GM12878 (cell line): Measurements from ENCODE around the gene MEIS2. TPM values are rescaled to one million over a fixed set of nuclear protein-coding genes. Genes with fewer than 3 reads are reported as not detected.

Experiments used
- ATAC-seq: fragments of 200-7000 bp; cut with Tn5 transposase; 3 replicates; pipeline ENCODE4 v1.9.1; 2020; ENCODE audit warnings: mild to moderate bottlenecking, moderate library complexity
- BruUV-seq: library from RNA; stranded (reverse); fragments of 400-500 nt; replicated peaks from 2 replicates; lab custom pipeline; 2021; lab: Mats Ljungman, UMichigan
- CTCF ChIA-PET: fragments of 300-600 bp; sonication (Branson Sonifier 250); formaldehyde crosslinking; extraction: SDS; loops from one replicate; lab custom pipeline; 2021; ENCODE audit warnings: inconsistent platforms; lab: Yijun Ruan, JAX
- POLR2A ChIA-PET: fragments of 350-600 bp; formaldehyde crosslinking; extraction: SDS; loops from one replicate; lab custom pipeline; 2021; ENCODE audit warnings: inconsistent platforms; lab: Charles Lee
- RAD21 ChIA-PET: fragments of 300-600 bp; sonication (Branson Sonifier 250); formaldehyde crosslinking; loops from one replicate; lab custom pipeline; 2023; ENCODE audit warnings: antibody characterized with exemption; ENCODE audit not compliant: unreplicated experiment; lab: Charles Lee
- SMC1A ChIA-PET: fragments of 300-600 bp; sonication (Branson Sonifier 250); formaldehyde crosslinking; loops from one replicate; lab custom pipeline; 2023; ENCODE audit not compliant: unreplicated experiment, uncharacterized antibody; lab: Charles Lee
- DNase-seq: peaks from one replicate; pipeline ENCODE4 v3.0.0-alpha.2; 2011; ENCODE audit warnings: low read depth, low spot score
- FAIRE-seq: peaks from 3 replicates; lab custom pipeline; 2011; peaks lifted over from hg19 to GRCh38; lab: Jason Lieb, UNC
- H2AFZ ChIP-seq: 2 replicates; pipeline ENCODE4 v1.6.0; 2011; ENCODE audit warnings: low read depth, low read length, control low read depth; ENCODE audit not compliant: control insufficient read depth
- H3K27ac ChIP-seq: 2 replicates; pipeline ENCODE4 v1.5.1; 2011; ENCODE audit warnings: control low read depth; ENCODE audit not compliant: control insufficient read depth, insufficient read depth
- H3K27me3 ChIP-seq, 2 experiments: replicated peaks in 1 of 2; 2 replicates each; pipeline versions ENCODE4 v1.6.0 to v1.6.1; 2011; ENCODE audit warnings: low read length in 1 of 2; ENCODE audit not compliant: control insufficient read depth in 2 of 2, insufficient read depth in 2 of 2
- H3K36me3 ChIP-seq, 2 experiments: 2 replicates each; pipeline ENCODE4 v1.5.1; 2011; ENCODE audit warnings: low read length in 1 of 2; ENCODE audit not compliant: control insufficient read depth in 2 of 2, insufficient read depth in 2 of 2
- H3K4me1 ChIP-seq: 2 replicates; pipeline ENCODE4 v1.6.1; 2011; ENCODE audit warnings: mild to moderate bottlenecking, low read length, moderate library complexity, mixed read lengths; ENCODE audit not compliant: control insufficient read depth, insufficient read depth
- H3K4me2 ChIP-seq: 2 replicates; pipeline ENCODE4 v1.6.0; 2011; ENCODE audit warnings: control low read depth; ENCODE audit not compliant: control insufficient read depth, insufficient read depth
- H3K4me3 ChIP-seq: fragments of 200-600 bp; sonication (generic); 2 replicates; pipeline ENCODE4 v1.5.1; 2016
- H3K79me2 ChIP-seq: 2 replicates; pipeline ENCODE4 v1.6.0; 2011; ENCODE audit warnings: low read length; ENCODE audit not compliant: control insufficient read depth, insufficient read depth
- H3K9ac ChIP-seq: 2 replicates; pipeline ENCODE4 v1.8.0; 2011; ENCODE audit warnings: low read length, control low read depth, mixed read lengths; ENCODE audit not compliant: control insufficient read depth, insufficient read depth
- H3K9me3 ChIP-seq: replicated peaks from 3 replicates; pipeline ENCODE4 v1.5.1; 2011; ENCODE audit warnings: mild to moderate bottlenecking, low read length; ENCODE audit not compliant: control insufficient read depth, insufficient read depth
- H4K20me1 ChIP-seq: 2 replicates; pipeline ENCODE4 v1.6.0; 2011; ENCODE audit not compliant: control insufficient read depth, insufficient read depth
- FOXK2 ChIP-seq: fragments of 450-650 bp; IDR thresholded peaks from 2 replicates; pipeline ENCODE4 v1.6.1; 2017; ENCODE audit warnings: mild to moderate bottlenecking, moderate library complexity
- HCFC1 ChIP-seq: fragments of 150-350 bp; IDR thresholded peaks from 2 replicates; pipeline ENCODE4 v1.6.1; 2014; ENCODE audit warnings: low read length
- NFXL1 ChIP-seq: fragments of 450-650 bp; IDR thresholded peaks from 2 replicates; pipeline ENCODE4 v1.6.1; 2017; ENCODE audit warnings: antibody characterized with exemption, mild to moderate bottlenecking, borderline replicate concordance
- PAX8 ChIP-seq: fragments of 450-650 bp; IDR thresholded peaks from 2 replicates; pipeline ENCODE4 v1.6.1; 2017; ENCODE audit warnings: mild to moderate bottlenecking, moderate library complexity
- ZNF384 ChIP-seq: IDR thresholded peaks from 2 replicates; pipeline ENCODE4 v1.6.1; 2012; ENCODE audit warnings: low read depth, mild to moderate bottlenecking, low read length, improper control_type of control experiment, borderline replicate concordance
- WGBS: methylation state at CpG from one replicate; pipeline ENCODE4 v1.1.6; 2016; ENCODE audit warnings: low lambda C conversion rate; ENCODE audit not compliant: insufficient replicate concordance, insufficient coverage; ENCODE audit errors: missing lambda C conversion rate; 5-methylcytosine and 5-hydroxymethylcytosine counted together
- in situ Hi-C: fragments of 300-500 bp; cut with MboI; formaldehyde crosslinking; loops from 9 replicates; pipeline ENCODE4 v1.14.3; 2018; ENCODE audit warnings: mixed read lengths
- intact Hi-C: fragments of 100-400 bp; cut with micrococcal nuclease; formaldehyde crosslinking; loops from one replicate; pipeline ENCODE4 v1.14.2; 2022; ENCODE audit not compliant: unreplicated experiment
- polyA plus RNA-seq, 11 experiments: library from polyadenylated mRNA; depleted of rRNA in 4 of 11; unstranded in 6 of 11; stranded (reverse) in 5 of 11; fragments of >200 nt; fragmentation: Nextera tagmentation in 4 of 11; fragmentation: Illumina TruSeq in 1 of 11; extraction: Ambion mirVana in 4 of 11; extraction: Trizol in 1 of 11; gene quantifications; 1 replicate in 1 of 11; 2 replicates in 10 of 11; pipeline versions ENCODE4 v1.2.1 to v1.2.3, GENCODE V29; 2011 to 2016; ENCODE audit warnings: inconsistent platforms in 2 of 11, missing spikeins in 2 of 11, low read depth in 1 of 11
- total RNA-seq, 4 experiments: library from RNA; depleted of rRNA in 3 of 4; stranded (reverse); fragments of >200 nt in 3 of 4; fragmentation: Illumina TruSeq in 1 of 4; extraction: Trizol in 1 of 4; gene quantifications; 2 replicates each; pipeline versions ENCODE4 v1.2.1 to v1.2.3, GENCODE V29; 2013 to 2021
- TF ChIP-seq, protein P1 (sequence below): IDR thresholded peaks from 2 replicates; pipeline ENCODE4 v1.6.1; 2012; ENCODE audit warnings: low read depth, low read length, improper control_type of control experiment
- TF ChIP-seq, protein P2 (sequence below): fragments of 450-650 bp; IDR thresholded peaks from 2 replicates; pipeline ENCODE4 v1.6.1; 2014; ENCODE audit warnings: mild to moderate bottlenecking
- TF ChIP-seq, protein P3 (sequence below): fragments of 150-350 bp; IDR thresholded peaks from 2 replicates; pipeline ENCODE4 v1.6.1; 2014; ENCODE audit warnings: mild to moderate bottlenecking, low read depth, low read length

Gene MEIS2
- total and polyA plus RNA-seq, 10 of the 15 experiments (the other 5 are each of a cell fraction or from before 2014, with no cell fraction given) = 9.2 to 54.0 (median 20.4) TPM

DNA sequence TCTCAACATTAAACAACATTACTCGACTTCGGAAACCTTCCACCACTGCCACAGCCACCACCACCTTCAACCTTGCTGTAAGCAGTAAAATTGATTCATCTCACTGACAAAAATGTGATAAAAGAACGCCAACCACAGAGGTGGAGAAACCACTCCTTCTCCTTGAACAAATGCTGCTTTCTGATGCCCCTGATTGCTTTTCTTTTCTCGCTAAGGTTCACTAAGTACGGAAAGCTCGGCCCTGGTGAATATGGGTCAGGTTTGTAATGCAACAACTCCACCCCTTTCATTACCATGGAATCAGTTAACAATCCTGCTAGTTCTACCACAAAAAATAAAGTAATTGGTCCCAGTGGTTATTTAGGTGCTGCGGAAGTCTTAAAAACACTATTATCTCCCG is 44.9 kb downstream of the MEIS2 start (continued):
- TF ChIP-seq NFXL1 (no peak), HCFC1 (no peak)

DNA sequence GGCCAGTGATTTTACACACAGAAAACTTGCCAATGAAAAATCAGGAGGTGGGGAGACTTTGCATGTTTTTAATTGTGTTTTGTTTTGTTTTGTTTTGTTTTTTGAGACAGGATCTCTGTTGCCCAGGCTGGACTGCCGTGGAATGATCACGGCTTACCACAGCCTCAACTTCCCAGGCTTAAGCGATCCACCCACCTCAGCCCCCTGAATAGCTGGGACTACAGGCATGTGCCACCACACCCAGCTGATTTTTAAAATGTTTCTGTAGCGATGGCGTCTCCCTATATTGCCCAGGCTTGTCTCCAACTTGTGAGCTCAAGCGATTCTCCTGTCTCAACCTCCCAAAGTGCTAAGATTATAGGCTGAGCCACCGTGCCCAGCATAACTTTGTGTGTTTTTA is 46.0 kb downstream of the MEIS2 start:
- H3K4me1 ChIP-seq = no peaks in the 10 kb centered on the region
- no peak overlapping the region for H3K9ac ChIP-seq
- no peaks in the 10 kb centered on the region for H3K36me3 ChIP-seq
- ChIA-PET CTCF (interaction anchor here (0.6 kb wide), 1 partner anchor 587 kb away, joined by 3 read pairs; no protein-coding TSS in a partner anchor), RAD21 (no interaction called here), POLR2A (interaction anchor here (1.1 kb wide), 1 partner anchor 19 kb away, joined by 3 read pairs; no protein-coding TSS in a partner anchor), SMC1A (interaction anchor here (1.0 to 2.0 kb wide), 3 partner anchors 9 to 35 kb away, joined by 3 to 7 read pairs (median 5); no protein-coding TSS in a partner anchor)
- H3K27me3 ChIP-seq = no peaks in the 10 kb centered on the region
- H3K4me3 ChIP-seq = no peak overlapping the region
- FAIRE-seq (no peak), ATAC-seq (no peak), DNase-seq (no peak)
- H3K79me2 ChIP-seq = no peaks in the 10 kb centered on the region
- no peaks in the 10 kb centered on the region for H3K9me3 ChIP-seq
- no TSS peak for BruUV-seq
- H3K27ac ChIP-seq = no peak overlapping the region
- no peak overlapping the region for H3K4me2 ChIP-seq
- in situ Hi-C loops = no loop called here
- no peak overlapping the region for H2AFZ ChIP-seq
- no peaks in the 10 kb centered on the region for H4K20me1 ChIP-seq
- TF ChIP-seq, protein P1, sequence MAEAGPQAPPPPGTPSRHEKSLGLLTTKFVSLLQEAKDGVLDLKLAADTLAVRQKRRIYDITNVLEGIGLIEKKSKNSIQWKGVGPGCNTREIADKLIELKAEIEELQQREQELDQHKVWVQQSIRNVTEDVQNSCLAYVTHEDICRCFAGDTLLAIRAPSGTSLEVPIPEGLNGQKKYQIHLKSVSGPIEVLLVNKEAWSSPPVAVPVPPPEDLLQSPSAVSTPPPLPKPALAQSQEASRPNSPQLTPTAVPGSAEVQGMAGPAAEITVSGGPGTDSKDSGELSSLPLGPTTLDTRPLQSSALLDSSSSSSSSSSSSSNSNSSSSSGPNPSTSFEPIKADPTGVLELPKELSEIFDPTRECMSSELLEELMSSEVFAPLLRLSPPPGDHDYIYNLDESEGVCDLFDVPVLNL = no peak
- TF ChIP-seq, protein P2, sequence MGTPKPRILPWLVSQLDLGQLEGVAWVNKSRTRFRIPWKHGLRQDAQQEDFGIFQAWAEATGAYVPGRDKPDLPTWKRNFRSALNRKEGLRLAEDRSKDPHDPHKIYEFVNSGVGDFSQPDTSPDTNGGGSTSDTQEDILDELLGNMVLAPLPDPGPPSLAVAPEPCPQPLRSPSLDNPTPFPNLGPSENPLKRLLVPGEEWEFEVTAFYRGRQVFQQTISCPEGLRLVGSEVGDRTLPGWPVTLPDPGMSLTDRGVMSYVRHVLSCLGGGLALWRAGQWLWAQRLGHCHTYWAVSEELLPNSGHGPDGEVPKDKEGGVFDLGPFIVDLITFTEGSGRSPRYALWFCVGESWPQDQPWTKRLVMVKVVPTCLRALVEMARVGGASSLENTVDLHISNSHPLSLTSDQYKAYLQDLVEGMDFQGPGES = no peak
- no peak for TF ChIP-seq ZNF384
- no peak for TF ChIP-seq FOXK2
- TF ChIP-seq, protein P3, sequence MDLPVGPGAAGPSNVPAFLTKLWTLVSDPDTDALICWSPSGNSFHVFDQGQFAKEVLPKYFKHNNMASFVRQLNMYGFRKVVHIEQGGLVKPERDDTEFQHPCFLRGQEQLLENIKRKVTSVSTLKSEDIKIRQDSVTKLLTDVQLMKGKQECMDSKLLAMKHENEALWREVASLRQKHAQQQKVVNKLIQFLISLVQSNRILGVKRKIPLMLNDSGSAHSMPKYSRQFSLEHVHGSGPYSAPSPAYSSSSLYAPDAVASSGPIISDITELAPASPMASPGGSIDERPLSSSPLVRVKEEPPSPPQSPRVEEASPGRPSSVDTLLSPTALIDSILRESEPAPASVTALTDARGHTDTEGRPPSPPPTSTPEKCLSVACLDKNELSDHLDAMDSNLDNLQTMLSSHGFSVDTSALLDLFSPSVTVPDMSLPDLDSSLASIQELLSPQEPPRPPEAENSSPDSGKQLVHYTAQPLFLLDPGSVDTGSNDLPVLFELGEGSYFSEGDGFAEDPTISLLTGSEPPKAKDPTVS = no peak
- TF ChIP-seq PAX8 = no peak
- intact Hi-C loops = loop anchor here (10.0 kb wide), 1 partner anchor 60 kb away; no protein-coding TSS in a partner anchor
- WGBS = 86% methylated on average over 7 of the region's 7 CpGs
